GM23338 (cell line): Measurements from ENCODE around the gene CXCL12. TPM values are rescaled to one million over a fixed set of nuclear protein-coding genes. Genes with fewer than 3 reads are reported as not detected.

Experiments used
- ATAC-seq: fragments of 200-7000 bp; cut with Tn5 transposase; 3 replicates; pipeline ENCODE4 v1.9.1; 2020
- DNase-seq: peaks from one replicate; pipeline ENCODE4 v3.0.0-alpha.2; 2015; ENCODE audit warnings: low spot score
- H2AFZ ChIP-seq: fragments of 200-600 bp; sonication (generic); 2 replicates; pipeline ENCODE4 v1.8.0; 2016; ENCODE audit warnings: antibody characterized with exemption, mild to moderate bottlenecking, moderate library complexity
- H3F3A ChIP-seq: fragments of 200-600 bp; sonication (generic); replicated peaks from 2 replicates; pipeline ENCODE4 v1.8.0; 2017; ENCODE audit warnings: antibody characterized with exemption, mixed run types, low read depth
- H3K27ac ChIP-seq: fragments of 200-600 bp; sonication (generic); 2 replicates; pipeline ENCODE4 v1.6.1; 2016; ENCODE audit warnings: low read depth
- H3K27me3 ChIP-seq: fragments of 200-600 bp; sonication (generic); 2 replicates; pipeline ENCODE4 v1.8.0; 2016; ENCODE audit warnings: mild to moderate bottlenecking, mixed run types, moderate library complexity; ENCODE audit not compliant: insufficient read depth
- H3K36me3 ChIP-seq: fragments of 200-600 bp; sonication (generic); 2 replicates; pipeline ENCODE4 v1.8.0; 2016; ENCODE audit warnings: mild to moderate bottlenecking; ENCODE audit not compliant: insufficient read depth
- H3K4me1 ChIP-seq: fragments of 200-600 bp; sonication (generic); 2 replicates; pipeline ENCODE4 v1.8.0; 2016; ENCODE audit warnings: mild to moderate bottlenecking, moderate library complexity; ENCODE audit not compliant: insufficient read depth
- H3K4me2 ChIP-seq: fragments of 200-600 bp; sonication (generic); 2 replicates; pipeline ENCODE4 v1.7.1; 2017; ENCODE audit warnings: mixed run types
- H3K4me3 ChIP-seq: fragments of 200-600 bp; sonication (generic); 2 replicates; pipeline ENCODE4 v1.6.1; 2016; ENCODE audit warnings: mixed run types
- H3K79me2 ChIP-seq: fragments of 200-600 bp; sonication (generic); replicated peaks from 2 replicates; pipeline ENCODE4 v1.8.0; 2017; ENCODE audit warnings: mild to moderate bottlenecking; ENCODE audit not compliant: insufficient read depth
- H3K9me2 ChIP-seq: fragments of 200-600 bp; sonication (generic); 2 replicates; pipeline ENCODE4 v1.8.0; 2017; ENCODE audit not compliant: insufficient read depth
- H4K20me1 ChIP-seq: fragments of 200-600 bp; sonication (generic); replicated peaks from 2 replicates; pipeline ENCODE4 v1.8.0; 2017; ENCODE audit warnings: mild to moderate bottlenecking; ENCODE audit not compliant: insufficient read depth
- H3K27ac Mint-ChIP-seq: 2 replicates; pipeline ENCODE4 v1.8.0; 2020; ENCODE audit warnings: inconsistent platforms, mild to moderate bottlenecking, moderate library complexity, mixed read lengths
- H3K27me3 Mint-ChIP-seq: 3 replicates; pipeline ENCODE4 v1.8.0; 2022; ENCODE audit warnings: low read depth, mild to moderate bottlenecking, moderate library complexity, mixed read lengths, inconsistent platforms; ENCODE audit not compliant: insufficient read depth, poor library complexity
- H3K36me3 Mint-ChIP-seq: 3 replicates; pipeline ENCODE4 v1.8.0; 2021; ENCODE audit warnings: low read depth, mild to moderate bottlenecking, inconsistent platforms, moderate library complexity, mixed read lengths
- H3K4me1 Mint-ChIP-seq: 3 replicates; pipeline ENCODE4 v1.8.0; 2020; ENCODE audit warnings: mild to moderate bottlenecking, inconsistent platforms, mixed read lengths
- H3K4me3 Mint-ChIP-seq: 3 replicates; pipeline ENCODE4 v1.8.0; 2021; ENCODE audit warnings: moderate library complexity, mild to moderate bottlenecking, inconsistent platforms, mixed read lengths
- H3K9me3 Mint-ChIP-seq: 3 replicates; pipeline ENCODE4 v1.8.0; 2020; ENCODE audit warnings: moderate library complexity, mild to moderate bottlenecking, inconsistent platforms, mixed read lengths
- CTCF ChIP-seq, 2 experiments: fragments of 200-600 bp in 1 of 2; sonication (generic) in 1 of 2; conservative IDR thresholded peaks; 2 replicates each; pipeline versions ENCODE4 v1.5.1 to v1.6.1; 2016 to 2017; ENCODE audit warnings: antibody characterized with exemption in 2 of 2, low read depth in 2 of 2, mild to moderate bottlenecking in 2 of 2, moderate library complexity in 1 of 2
- EZH2phosphoT487 ChIP-seq: fragments of 200-600 bp; sonication (generic); IDR thresholded peaks from one replicate; pipeline ENCODE4 v1.8.1; 2018; ENCODE audit warnings: antibody characterized with exemption; ENCODE audit not compliant: unreplicated experiment
- JUNB ChIP-seq: IDR thresholded peaks from one replicate; pipeline ENCODE4 v1.6.1; 2016; ENCODE audit warnings: antibody characterized with exemption; ENCODE audit not compliant: unreplicated experiment
- NANOG ChIP-seq: IDR thresholded peaks from 2 replicates; pipeline ENCODE4 v1.6.1; 2016; ENCODE audit warnings: antibody characterized with exemption, borderline replicate concordance
- POLR2AphosphoS5 ChIP-seq: IDR thresholded peaks from 2 replicates; pipeline ENCODE4 v1.6.1; 2016; ENCODE audit warnings: antibody characterized with exemption, low read depth
- ZNF331 ChIP-seq: fragments of 250-450 bp; sonication (Bioruptor Pico); IDR thresholded peaks from 2 replicates; pipeline ENCODE4 v1.5.0; 2020; ENCODE audit warnings: low read depth, mild to moderate bottlenecking, moderate library complexity
- polyA plus RNA-seq: library from polyadenylated mRNA; unstranded; fragments of >200 nt; fragmentation: Nextera tagmentation; extraction: Ambion mirVana; gene quantifications from 2 replicates; pipeline ENCODE4 v1.2.1, GENCODE V29; 2016
- total RNA-seq: library from RNA; depleted of rRNA; stranded (reverse); fragments of >200 nt; shearing (Covaris generic); gene quantifications from 2 replicates; pipeline ENCODE4 v1.2.3, GENCODE V29; 2014
- TF ChIP-seq, protein P1 (sequence below): IDR thresholded peaks from one replicate; pipeline ENCODE4 v1.6.1; 2018; ENCODE audit warnings: antibody characterized with exemption; ENCODE audit not compliant: unreplicated experiment
- TF ChIP-seq, protein P2 (sequence below): fragments of 250-450 bp; sonication (Bioruptor Pico); IDR thresholded peaks from 2 replicates; pipeline ENCODE4 v1.5.0; 2020; ENCODE audit warnings: mild to moderate bottlenecking, moderate library complexity
- TF ChIP-seq, protein P3 (sequence below): IDR thresholded peaks from 2 replicates; pipeline ENCODE4 v1.6.1; 2016; ENCODE audit warnings: antibody characterized with exemption

Gene CXCL12
- total and polyA plus RNA-seq, 2 experiments from 2014 or later = 53.8 to 58.5 TPM

DNA sequence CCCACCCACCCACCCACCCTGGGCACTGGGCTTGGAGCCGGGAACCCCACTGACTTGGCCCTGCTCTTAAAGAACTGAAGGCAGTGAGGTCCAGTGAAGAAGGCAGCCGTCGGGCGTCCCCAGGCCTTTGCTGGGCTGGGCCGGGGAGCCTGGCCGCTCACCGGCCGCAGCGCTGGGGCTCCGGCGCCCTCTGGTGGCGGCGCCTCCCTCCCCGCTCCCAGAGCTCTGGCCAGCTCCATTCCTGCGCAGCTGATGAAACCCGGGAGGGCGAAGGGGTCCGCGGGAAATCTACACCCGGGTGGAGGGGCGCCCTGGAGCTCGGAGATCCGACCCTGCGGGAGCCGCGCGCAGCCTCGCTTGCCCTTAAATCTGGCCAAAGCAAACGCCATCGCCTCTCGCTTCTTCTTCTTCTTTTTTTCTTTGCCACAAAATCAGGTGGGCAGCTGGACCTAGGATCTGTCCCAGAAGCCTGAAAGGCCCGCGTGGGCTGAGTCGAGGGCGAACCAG is 1.7 kb upstream of the CXCL12 start:
- H3K4me2 ChIP-seq = peak overlapping the region; percentile 83
- H3K27me3 Mint-ChIP-seq = peaks cover 18% of the 10 kb centered on the region
- no peaks in the 10 kb centered on the region for H3K36me3 ChIP-seq
- H4K20me1 ChIP-seq = no peaks in the 10 kb centered on the region
- peaks cover 3% of the 10 kb centered on the region; the same call in 2 of the 3 replicates for H3K9me3 Mint-ChIP-seq
- H3K36me3 Mint-ChIP-seq = peaks cover 12% of the 10 kb centered on the region
- no peak for TF ChIP-seq NANOG
- TF ChIP-seq, protein P1, sequence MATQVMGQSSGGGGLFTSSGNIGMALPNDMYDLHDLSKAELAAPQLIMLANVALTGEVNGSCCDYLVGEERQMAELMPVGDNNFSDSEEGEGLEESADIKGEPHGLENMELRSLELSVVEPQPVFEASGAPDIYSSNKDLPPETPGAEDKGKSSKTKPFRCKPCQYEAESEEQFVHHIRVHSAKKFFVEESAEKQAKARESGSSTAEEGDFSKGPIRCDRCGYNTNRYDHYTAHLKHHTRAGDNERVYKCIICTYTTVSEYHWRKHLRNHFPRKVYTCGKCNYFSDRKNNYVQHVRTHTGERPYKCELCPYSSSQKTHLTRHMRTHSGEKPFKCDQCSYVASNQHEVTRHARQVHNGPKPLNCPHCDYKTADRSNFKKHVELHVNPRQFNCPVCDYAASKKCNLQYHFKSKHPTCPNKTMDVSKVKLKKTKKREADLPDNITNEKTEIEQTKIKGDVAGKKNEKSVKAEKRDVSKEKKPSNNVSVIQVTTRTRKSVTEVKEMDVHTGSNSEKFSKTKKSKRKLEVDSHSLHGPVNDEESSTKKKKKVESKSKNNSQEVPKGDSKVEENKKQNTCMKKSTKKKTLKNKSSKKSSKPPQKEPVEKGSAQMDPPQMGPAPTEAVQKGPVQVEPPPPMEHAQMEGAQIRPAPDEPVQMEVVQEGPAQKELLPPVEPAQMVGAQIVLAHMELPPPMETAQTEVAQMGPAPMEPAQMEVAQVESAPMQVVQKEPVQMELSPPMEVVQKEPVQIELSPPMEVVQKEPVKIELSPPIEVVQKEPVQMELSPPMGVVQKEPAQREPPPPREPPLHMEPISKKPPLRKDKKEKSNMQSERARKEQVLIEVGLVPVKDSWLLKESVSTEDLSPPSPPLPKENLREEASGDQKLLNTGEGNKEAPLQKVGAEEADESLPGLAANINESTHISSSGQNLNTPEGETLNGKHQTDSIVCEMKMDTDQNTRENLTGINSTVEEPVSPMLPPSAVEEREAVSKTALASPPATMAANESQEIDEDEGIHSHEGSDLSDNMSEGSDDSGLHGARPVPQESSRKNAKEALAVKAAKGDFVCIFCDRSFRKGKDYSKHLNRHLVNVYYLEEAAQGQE = no peak
- no peak for TF ChIP-seq EZH2phosphoT487
- TF ChIP-seq CTCF (conservative IDR thresholded peaks at IDR 0.05; ENCODE audit: low read depth in 2 of 2) = peak; percentile 75 to 85
- TF ChIP-seq, protein P2, sequence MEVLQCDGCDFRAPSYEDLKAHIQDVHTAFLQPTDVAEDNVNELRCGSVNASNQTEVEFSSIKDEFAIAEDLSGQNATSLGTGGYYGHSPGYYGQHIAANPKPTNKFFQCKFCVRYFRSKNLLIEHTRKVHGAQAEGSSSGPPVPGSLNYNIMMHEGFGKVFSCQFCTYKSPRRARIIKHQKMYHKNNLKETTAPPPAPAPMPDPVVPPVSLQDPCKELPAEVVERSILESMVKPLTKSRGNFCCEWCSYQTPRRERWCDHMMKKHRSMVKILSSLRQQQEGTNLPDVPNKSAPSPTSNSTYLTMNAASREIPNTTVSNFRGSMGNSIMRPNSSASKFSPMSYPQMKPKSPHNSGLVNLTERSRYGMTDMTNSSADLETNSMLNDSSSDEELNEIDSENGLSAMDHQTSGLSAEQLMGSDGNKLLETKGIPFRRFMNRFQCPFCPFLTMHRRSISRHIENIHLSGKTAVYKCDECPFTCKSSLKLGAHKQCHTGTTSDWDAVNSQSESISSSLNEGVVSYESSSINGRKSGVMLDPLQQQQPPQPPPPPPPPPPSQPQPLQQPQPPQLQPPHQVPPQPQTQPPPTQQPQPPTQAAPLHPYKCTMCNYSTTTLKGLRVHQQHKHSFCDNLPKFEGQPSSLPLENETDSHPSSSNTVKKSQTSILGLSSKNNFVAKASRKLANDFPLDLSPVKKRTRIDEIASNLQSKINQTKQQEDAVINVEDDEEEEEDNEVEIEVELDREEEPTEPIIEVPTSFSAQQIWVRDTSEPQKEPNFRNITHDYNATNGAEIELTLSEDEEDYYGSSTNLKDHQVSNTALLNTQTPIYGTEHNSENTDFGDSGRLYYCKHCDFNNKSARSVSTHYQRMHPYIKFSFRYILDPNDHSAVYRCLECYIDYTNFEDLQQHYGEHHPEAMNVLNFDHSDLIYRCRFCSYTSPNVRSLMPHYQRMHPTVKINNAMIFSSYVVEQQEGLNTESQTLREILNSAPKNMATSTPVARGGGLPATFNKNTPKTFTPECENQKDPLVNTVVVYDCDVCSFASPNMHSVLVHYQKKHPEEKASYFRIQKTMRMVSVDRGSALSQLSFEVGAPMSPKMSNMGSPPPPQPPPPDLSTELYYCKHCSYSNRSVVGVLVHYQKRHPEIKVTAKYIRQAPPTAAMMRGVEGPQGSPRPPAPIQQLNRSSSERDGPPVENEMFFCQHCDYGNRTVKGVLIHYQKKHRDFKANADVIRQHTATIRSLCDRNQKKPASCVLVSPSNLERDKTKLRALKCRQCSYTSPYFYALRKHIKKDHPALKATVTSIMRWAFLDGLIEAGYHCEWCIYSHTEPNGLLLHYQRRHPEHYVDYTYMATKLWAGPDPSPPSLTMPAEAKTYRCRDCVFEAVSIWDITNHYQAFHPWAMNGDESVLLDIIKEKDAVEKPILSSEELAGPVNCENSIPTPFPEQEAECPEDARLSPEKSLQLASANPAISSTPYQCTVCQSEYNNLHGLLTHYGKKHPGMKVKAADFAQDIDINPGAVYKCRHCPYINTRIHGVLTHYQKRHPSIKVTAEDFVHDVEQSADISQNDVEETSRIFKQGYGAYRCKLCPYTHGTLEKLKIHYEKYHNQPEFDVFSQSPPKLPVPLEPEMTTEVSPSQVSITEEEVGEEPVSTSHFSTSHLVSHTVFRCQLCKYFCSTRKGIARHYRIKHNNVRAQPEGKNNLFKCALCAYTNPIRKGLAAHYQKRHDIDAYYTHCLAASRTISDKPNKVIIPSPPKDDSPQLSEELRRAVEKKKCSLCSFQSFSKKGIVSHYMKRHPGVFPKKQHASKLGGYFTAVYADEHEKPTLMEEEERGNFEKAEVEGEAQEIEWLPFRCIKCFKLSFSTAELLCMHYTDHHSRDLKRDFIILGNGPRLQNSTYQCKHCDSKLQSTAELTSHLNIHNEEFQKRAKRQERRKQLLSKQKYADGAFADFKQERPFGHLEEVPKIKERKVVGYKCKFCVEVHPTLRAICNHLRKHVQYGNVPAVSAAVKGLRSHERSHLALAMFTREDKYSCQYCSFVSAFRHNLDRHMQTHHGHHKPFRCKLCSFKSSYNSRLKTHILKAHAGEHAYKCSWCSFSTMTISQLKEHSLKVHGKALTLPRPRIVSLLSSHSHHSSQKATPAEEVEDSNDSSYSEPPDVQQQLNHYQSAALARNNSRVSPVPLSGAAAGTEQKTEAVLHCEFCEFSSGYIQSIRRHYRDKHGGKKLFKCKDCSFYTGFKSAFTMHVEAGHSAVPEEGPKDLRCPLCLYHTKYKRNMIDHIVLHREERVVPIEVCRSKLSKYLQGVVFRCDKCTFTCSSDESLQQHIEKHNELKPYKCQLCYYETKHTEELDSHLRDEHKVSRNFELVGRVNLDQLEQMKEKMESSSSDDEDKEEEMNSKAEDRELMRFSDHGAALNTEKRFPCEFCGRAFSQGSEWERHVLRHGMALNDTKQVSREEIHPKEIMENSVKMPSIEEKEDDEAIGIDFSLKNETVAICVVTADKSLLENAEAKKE (CRISPR knock-in tag) = peak; percentile 27; the same call in 1 of the 2 replicates
- TF ChIP-seq POLR2AphosphoS5 = no peak
- TF ChIP-seq ZNF331 (CRISPR knock-in tag) = no peak
- TF ChIP-seq, protein P3, sequence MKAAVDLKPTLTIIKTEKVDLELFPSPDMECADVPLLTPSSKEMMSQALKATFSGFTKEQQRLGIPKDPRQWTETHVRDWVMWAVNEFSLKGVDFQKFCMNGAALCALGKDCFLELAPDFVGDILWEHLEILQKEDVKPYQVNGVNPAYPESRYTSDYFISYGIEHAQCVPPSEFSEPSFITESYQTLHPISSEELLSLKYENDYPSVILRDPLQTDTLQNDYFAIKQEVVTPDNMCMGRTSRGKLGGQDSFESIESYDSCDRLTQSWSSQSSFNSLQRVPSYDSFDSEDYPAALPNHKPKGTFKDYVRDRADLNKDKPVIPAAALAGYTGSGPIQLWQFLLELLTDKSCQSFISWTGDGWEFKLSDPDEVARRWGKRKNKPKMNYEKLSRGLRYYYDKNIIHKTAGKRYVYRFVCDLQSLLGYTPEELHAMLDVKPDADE = no peak
- TF ChIP-seq JUNB = no peak
- peak; percentile 86 for DNase-seq
- peak overlapping the region; percentile 85 for H3K4me3 ChIP-seq
- H3K9me2 ChIP-seq = no peaks in the 10 kb centered on the region
- peaks cover 21% of the 10 kb centered on the region for H3K4me1 ChIP-seq
- no peak overlapping the region for H3K27ac Mint-ChIP-seq
- peak; percentile 58 for ATAC-seq
- no peak overlapping the region for H3K27ac ChIP-seq
- H3K4me3 Mint-ChIP-seq = peak overlapping the region; percentile 18; the same call in 2 of the 3 replicates
- H3K79me2 ChIP-seq = peaks cover 28% of the 10 kb centered on the region
- peaks cover 35% of the 10 kb centered on the region for H3K27me3 ChIP-seq
- peak overlapping the region; percentile 86 for H2AFZ ChIP-seq
- peaks cover 6% of the 10 kb centered on the region; the same call in 1 of the 2 replicates for H3F3A ChIP-seq
- peaks cover 24% of the 10 kb centered on the region for H3K4me1 Mint-ChIP-seq
